Erythroblast (primary cell): ENCODE data around the gene DYRK2.

Experiments
- GATA1 ChIP-seq: IDR thresholded peaks from 2 replicates; pipeline ENCODE4 v1.6.1; 2011; ENCODE audit warnings: low read depth, mild to moderate bottlenecking, control low read depth, low read length, moderate library complexity
- POLR2A ChIP-seq: IDR thresholded peaks from 2 replicates; pipeline ENCODE4 v1.6.1; 2011; ENCODE audit warnings: mild to moderate bottlenecking, low read length

DNA sequence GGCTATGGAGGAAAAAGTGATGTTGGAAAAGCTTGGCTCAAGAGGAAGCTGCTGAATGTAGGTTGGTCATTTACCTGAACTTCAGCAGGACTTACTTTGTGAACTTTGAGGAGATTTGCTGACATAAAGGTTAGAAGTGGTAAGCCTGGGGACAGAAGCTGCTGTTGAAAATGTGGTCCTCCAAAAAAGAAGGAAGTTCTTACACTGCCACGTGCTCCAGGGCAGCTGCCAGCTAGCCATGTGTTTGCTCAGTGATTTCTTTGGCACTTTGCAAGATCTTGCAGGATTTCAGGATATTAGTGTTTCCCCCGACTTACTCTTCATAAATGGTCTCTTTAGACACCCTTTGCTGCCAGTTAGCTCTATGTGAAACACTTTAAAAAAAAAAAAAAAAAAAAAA lies 14.8 kb upstream of the DYRK2 start:
- TF ChIP-seq POLR2A: no peak
- TF ChIP-seq GATA1: no peak
